Sigmoid colon (tissue), 4 donors: Measurements from ENCODE around the gene STK40.

Experiments used
- CTCF ChIP-seq, 4 experiments: fragments of 450-650 bp in 3 of 4; fragments of 200-600 bp in 1 of 4; IDR thresholded peaks; one replicate each; pipeline ENCODE4 v1.5.1; 2016 to 2019; ENCODE audit warnings: antibody characterized with exemption in 4 of 4, mild to moderate bottlenecking in 3 of 4, moderate library complexity in 2 of 4
- POLR2A ChIP-seq, 2 donors: fragments of 450-650 bp; IDR thresholded peaks; one replicate each; pipeline ENCODE4 v1.6.1; 2016; ENCODE audit warnings: antibody characterized with exemption in 2 of 2, mild to moderate bottlenecking in 2 of 2, moderate library complexity in 2 of 2
- POLR2AphosphoS5 ChIP-seq, 4 donors: sonication (generic); formaldehyde crosslinking; IDR thresholded peaks; one replicate each; pipeline ENCODE4 v1.6.1; 2017; ENCODE audit warnings: antibody characterized with exemption in 4 of 4

GRCh38 chr1:36433102-36433501, 47.4 kb upstream of the STK40 start:
- TF ChIP-seq POLR2A (IDR thresholded peaks at IDR 0.05) = no peak
- no peak for TF ChIP-seq POLR2AphosphoS5 (IDR thresholded peaks at IDR 0.05)
- no peak for TF ChIP-seq CTCF (IDR thresholded peaks at IDR 0.05)
